Neural cell (in vitro differentiated cells): ENCODE results near the gene CBL. TPM values are rescaled to one million over a fixed set of nuclear protein-coding genes. Genes with fewer than 3 reads are reported as not detected.

ENCODE experiments used
- H2AFZ ChIP-seq: fragments of 200-600, 300-800 bp; sonication (generic), shearing (Covaris generic); 2 replicates; pipeline ENCODE4 v1.6.0; 2014; ENCODE audit warnings: low read depth, mild to moderate bottlenecking, antibody characterized with exemption, low read length, moderate library complexity
- H3F3A ChIP-seq: fragments of 200-600 bp; shearing (Covaris generic); 2 replicates; pipeline ENCODE4 v1.6.1; 2016; ENCODE audit warnings: mild to moderate bottlenecking, moderate library complexity, mixed read lengths, antibody characterized with exemption, low read length; ENCODE audit not compliant: insufficient read depth, poor library complexity, severe bottlenecking
- H3K27ac ChIP-seq: fragments of 200-600, 300-800 bp; sonication (generic), shearing (Covaris generic); 2 replicates; pipeline ENCODE4 v1.5.1; 2014; ENCODE audit warnings: mild to moderate bottlenecking, low read length, moderate library complexity
- H3K27me3 ChIP-seq: fragments of 300-800, 200-600 bp; sonication (generic), shearing (Covaris generic); 2 replicates; pipeline ENCODE4 v1.6.0; 2014; ENCODE audit warnings: mild to moderate bottlenecking, low read depth, low read length, moderate library complexity; ENCODE audit not compliant: insufficient read depth
- H3K36me3 ChIP-seq: fragments of 300-800, 200-600 bp; sonication (generic), shearing (Covaris generic); 2 replicates; pipeline ENCODE4 v1.5.1; 2014; ENCODE audit warnings: mild to moderate bottlenecking, antibody characterized with exemption, low read length, moderate library complexity; ENCODE audit not compliant: insufficient read depth
- H3K4me2 ChIP-seq: fragments of 300-800, 200-600 bp; sonication (generic), shearing (Covaris generic); 2 replicates; pipeline ENCODE4 v1.6.0; 2014; ENCODE audit warnings: mild to moderate bottlenecking, low read length
- H3K4me3 ChIP-seq: fragments of 300-800, 200-600 bp; sonication (generic), shearing (Covaris generic); 2 replicates; pipeline ENCODE4 v1.5.1; 2014; ENCODE audit warnings: mild to moderate bottlenecking, low read length, moderate library complexity
- H3K79me2 ChIP-seq: fragments of 200-600 bp; shearing (Covaris generic); replicated peaks from 2 replicates; pipeline ENCODE4 v1.6.0; 2014; ENCODE audit warnings: mild to moderate bottlenecking, low read length, moderate library complexity; ENCODE audit not compliant: insufficient read depth
- H3K9ac ChIP-seq: fragments of 300-800, 200-600 bp; sonication (generic), shearing (Covaris generic); 2 replicates; pipeline ENCODE4 v1.6.1; 2016; ENCODE audit warnings: mild to moderate bottlenecking, low read length, mixed read lengths
- H3K9me2 ChIP-seq: fragments of 200-600 bp; shearing (Covaris generic); 2 replicates; pipeline ENCODE4 v1.6.1; 2016; ENCODE audit warnings: mild to moderate bottlenecking, low read length, mixed read lengths; ENCODE audit not compliant: insufficient read depth
- H3K9me3 ChIP-seq: fragments of 200-600, 300-800 bp; sonication (generic), shearing (Covaris generic); 2 replicates; pipeline ENCODE4 v1.6.1; 2016; ENCODE audit warnings: mild to moderate bottlenecking, mixed run types, low read length, moderate library complexity, mixed read lengths
- H4K20me1 ChIP-seq: fragments of 200-600 bp; shearing (Covaris generic); 2 replicates; pipeline ENCODE4 v1.6.1; 2016; ENCODE audit warnings: mild to moderate bottlenecking, mixed run types; ENCODE audit not compliant: insufficient read depth
- EP300 ChIP-seq: fragments of 450-650 bp; conservative IDR thresholded peaks from 2 replicates; pipeline ENCODE4 v1.6.1; 2014; ENCODE audit warnings: antibody characterized with exemption, mild to moderate bottlenecking, moderate library complexity; ENCODE audit not compliant: poor library complexity, severe bottlenecking
- EZH2 ChIP-seq: fragments of 200-600, 300-800 bp; shearing (Covaris generic), sonication (generic); IDR thresholded peaks from 2 replicates; pipeline ENCODE4 v1.6.1; 2014; ENCODE audit warnings: antibody characterized with exemption, low read length, borderline replicate concordance, mild to moderate bottlenecking; ENCODE audit not compliant: insufficient read depth, poor library complexity, severe bottlenecking
- MXI1 ChIP-seq: fragments of 450-650 bp; conservative IDR thresholded peaks from 2 replicates; pipeline ENCODE4 v1.6.1; 2014; ENCODE audit warnings: antibody characterized with exemption, mild to moderate bottlenecking; ENCODE audit not compliant: poor library complexity, severe bottlenecking
- POLR2AphosphoS5 ChIP-seq: IDR thresholded peaks from 2 replicates; pipeline ENCODE4 v1.6.1; 2012
- RAD21 ChIP-seq: fragments of 450-650 bp; conservative IDR thresholded peaks from 2 replicates; pipeline ENCODE4 v1.6.1; 2014; ENCODE audit warnings: antibody characterized with exemption, mild to moderate bottlenecking, moderate library complexity
- SMC3 ChIP-seq: fragments of 450-650 bp; conservative IDR thresholded peaks from 2 replicates; pipeline ENCODE4 v1.6.1; 2014; ENCODE audit warnings: antibody characterized with exemption, mild to moderate bottlenecking, moderate library complexity; ENCODE audit not compliant: poor library complexity
- TAF1 ChIP-seq: IDR thresholded peaks from 2 replicates; pipeline ENCODE4 v1.6.1; 2012; ENCODE audit warnings: low read depth
- polyA plus RNA-seq: library from polyadenylated mRNA; depleted of rRNA; stranded (reverse); fragments of >200 nt; gene quantifications from 2 replicates; pipeline ENCODE4 v1.2.3, GENCODE V29; 2014
- TF ChIP-seq, protein P1 (sequence below): fragments of 450-650 bp; IDR thresholded peaks from 2 replicates; pipeline ENCODE4 v1.5.1; 2014; ENCODE audit warnings: antibody characterized with exemption, mild to moderate bottlenecking, moderate library complexity; ENCODE audit not compliant: poor library complexity, severe bottlenecking
- TF ChIP-seq, protein P2 (sequence below): IDR thresholded peaks from 2 replicates; pipeline ENCODE4 v1.6.1; 2012; ENCODE audit warnings: borderline replicate concordance

CBL gene
- polyA plus RNA-seq, 1 donor from 2014 or later, result 10.5 TPM

DNA sequence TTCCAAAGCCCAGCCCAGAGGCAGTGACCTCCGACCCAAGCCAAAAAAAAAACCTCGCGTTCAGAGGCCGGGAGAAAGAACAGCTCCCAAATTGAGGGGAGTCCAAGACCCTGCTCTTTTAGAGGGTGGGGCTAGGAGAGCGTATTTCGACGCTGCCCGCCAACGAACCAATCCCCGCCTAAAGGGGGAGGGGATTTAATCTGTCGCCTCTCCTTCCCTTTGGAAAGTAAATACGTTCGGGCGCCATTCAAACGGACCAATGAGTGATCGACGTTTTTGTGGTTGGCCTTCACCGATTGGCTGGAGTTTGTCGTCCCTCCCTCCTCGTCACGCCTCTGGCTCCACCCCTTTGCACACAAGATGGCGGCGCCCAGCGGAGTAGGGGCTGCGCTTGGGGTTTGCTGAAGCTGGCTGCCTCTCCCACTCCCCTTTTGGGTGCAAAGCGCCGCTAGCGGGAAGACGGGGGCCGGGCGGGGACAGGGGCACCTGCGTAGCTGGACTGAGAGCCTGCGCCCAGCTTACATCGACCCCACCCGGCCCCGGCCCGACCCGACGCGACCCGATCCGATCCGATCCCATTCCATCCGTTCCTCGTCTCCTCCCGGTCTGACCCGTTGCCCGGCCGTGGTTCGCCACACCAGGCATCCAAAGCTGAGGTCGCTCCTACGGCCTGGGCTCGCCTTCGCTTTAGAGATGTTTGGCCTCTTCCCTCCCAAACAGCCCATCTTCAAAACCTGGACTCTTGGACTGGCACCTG lies 128.2 kb downstream of the CBL start, which contains the start of gene RNF26:
TSS of gene RNF26 (plus strand) at position 354 of the 757 bp plus-strand sequence. CDS start 596 bp downstream, outside the sequence.
- no peaks in the 10 kb centered on the region for H3K36me3 ChIP-seq
- H3K79me2 ChIP-seq, result peaks cover 6% of the 10 kb centered on the region
- H3K4me3 ChIP-seq, result peak within 1 kb of the TSS; percentile 86
- peak within 1 kb of the TSS; percentile 84 for H3K4me2 ChIP-seq
- TF ChIP-seq TAF1, result peak; percentile 85
- TF ChIP-seq SMC3, result no peak
- peak; percentile 57 for TF ChIP-seq EP300
- TF ChIP-seq MXI1, result peak; percentile 95
- TF ChIP-seq, protein P1, sequence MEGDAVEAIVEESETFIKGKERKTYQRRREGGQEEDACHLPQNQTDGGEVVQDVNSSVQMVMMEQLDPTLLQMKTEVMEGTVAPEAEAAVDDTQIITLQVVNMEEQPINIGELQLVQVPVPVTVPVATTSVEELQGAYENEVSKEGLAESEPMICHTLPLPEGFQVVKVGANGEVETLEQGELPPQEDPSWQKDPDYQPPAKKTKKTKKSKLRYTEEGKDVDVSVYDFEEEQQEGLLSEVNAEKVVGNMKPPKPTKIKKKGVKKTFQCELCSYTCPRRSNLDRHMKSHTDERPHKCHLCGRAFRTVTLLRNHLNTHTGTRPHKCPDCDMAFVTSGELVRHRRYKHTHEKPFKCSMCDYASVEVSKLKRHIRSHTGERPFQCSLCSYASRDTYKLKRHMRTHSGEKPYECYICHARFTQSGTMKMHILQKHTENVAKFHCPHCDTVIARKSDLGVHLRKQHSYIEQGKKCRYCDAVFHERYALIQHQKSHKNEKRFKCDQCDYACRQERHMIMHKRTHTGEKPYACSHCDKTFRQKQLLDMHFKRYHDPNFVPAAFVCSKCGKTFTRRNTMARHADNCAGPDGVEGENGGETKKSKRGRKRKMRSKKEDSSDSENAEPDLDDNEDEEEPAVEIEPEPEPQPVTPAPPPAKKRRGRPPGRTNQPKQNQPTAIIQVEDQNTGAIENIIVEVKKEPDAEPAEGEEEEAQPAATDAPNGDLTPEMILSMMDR, result peak; percentile 18
- TF ChIP-seq POLR2AphosphoS5, result peak; percentile 89
- TF ChIP-seq RAD21, result peak; percentile 15
- no peak for TF ChIP-seq EZH2
- TF ChIP-seq, protein P2, sequence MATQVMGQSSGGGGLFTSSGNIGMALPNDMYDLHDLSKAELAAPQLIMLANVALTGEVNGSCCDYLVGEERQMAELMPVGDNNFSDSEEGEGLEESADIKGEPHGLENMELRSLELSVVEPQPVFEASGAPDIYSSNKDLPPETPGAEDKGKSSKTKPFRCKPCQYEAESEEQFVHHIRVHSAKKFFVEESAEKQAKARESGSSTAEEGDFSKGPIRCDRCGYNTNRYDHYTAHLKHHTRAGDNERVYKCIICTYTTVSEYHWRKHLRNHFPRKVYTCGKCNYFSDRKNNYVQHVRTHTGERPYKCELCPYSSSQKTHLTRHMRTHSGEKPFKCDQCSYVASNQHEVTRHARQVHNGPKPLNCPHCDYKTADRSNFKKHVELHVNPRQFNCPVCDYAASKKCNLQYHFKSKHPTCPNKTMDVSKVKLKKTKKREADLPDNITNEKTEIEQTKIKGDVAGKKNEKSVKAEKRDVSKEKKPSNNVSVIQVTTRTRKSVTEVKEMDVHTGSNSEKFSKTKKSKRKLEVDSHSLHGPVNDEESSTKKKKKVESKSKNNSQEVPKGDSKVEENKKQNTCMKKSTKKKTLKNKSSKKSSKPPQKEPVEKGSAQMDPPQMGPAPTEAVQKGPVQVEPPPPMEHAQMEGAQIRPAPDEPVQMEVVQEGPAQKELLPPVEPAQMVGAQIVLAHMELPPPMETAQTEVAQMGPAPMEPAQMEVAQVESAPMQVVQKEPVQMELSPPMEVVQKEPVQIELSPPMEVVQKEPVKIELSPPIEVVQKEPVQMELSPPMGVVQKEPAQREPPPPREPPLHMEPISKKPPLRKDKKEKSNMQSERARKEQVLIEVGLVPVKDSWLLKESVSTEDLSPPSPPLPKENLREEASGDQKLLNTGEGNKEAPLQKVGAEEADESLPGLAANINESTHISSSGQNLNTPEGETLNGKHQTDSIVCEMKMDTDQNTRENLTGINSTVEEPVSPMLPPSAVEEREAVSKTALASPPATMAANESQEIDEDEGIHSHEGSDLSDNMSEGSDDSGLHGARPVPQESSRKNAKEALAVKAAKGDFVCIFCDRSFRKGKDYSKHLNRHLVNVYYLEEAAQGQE, result peak; percentile 83
- peak within 1 kb of the TSS; percentile 60 for H3K27ac ChIP-seq
- H3F3A ChIP-seq, result no peaks in the 10 kb centered on the region
- peak within 1 kb of the TSS; percentile 90 for H2AFZ ChIP-seq
- no peaks in the 10 kb centered on the region for H4K20me1 ChIP-seq
- H3K9me3 ChIP-seq, result no peaks in the 10 kb centered on the region
- H3K9ac ChIP-seq, result peak within 1 kb of the TSS; percentile 79
- H3K27me3 ChIP-seq, result peaks cover 8% of the 10 kb centered on the region
- H3K9me2 ChIP-seq, result no peaks in the 10 kb centered on the region

DNA sequence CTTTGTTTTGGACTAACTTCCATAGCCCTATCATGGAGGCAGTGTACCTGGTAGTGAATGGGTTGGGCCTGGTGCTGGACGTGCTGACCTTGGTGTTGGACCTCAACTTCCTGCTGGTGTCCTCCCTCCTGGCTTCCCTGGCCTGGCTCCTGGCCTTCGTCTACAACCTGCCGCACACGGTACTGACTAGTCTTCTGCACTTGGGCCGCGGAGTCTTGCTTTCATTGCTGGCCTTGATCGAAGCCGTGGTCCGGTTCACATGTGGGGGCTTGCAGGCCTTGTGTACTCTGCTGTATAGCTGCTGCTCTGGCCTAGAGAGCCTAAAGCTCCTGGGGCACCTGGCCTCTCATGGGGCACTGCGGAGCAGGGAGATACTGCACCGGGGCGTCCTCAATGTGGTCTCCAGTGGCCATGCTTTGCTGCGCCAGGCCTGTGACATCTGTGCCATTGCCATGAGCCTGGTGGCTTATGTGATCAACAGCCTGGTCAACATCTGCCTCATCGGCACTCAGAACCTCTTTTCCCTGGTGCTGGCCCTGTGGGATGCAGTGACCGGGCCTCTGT lies 129.0 kb downstream of the CBL start:
- H3K9me2 ChIP-seq, result no peaks in the 10 kb centered on the region
- peak overlapping the region; percentile 79 for H3K9ac ChIP-seq
- H3K4me3 ChIP-seq, result peak overlapping the region; percentile 86
- H3K27me3 ChIP-seq, result peaks cover 16% of the 10 kb centered on the region
- H3K9me3 ChIP-seq, result no peaks in the 10 kb centered on the region
- peak overlapping the region; percentile 60 for H3K27ac ChIP-seq
- peaks cover 6% of the 10 kb centered on the region for H3K79me2 ChIP-seq
- no peaks in the 10 kb centered on the region for H3K36me3 ChIP-seq
- H2AFZ ChIP-seq, result no peak overlapping the region
- no peaks in the 10 kb centered on the region for H3F3A ChIP-seq
- peak overlapping the region; percentile 84 for H3K4me2 ChIP-seq
- TF ChIP-seq RAD21 (no peak), EZH2 (no peak), POLR2AphosphoS5 (no peak), MXI1 (no peak), TAF1 (no peak), EP300 (no peak)
- TF ChIP-seq, protein P1, result no peak
- TF ChIP-seq, protein P2, result no peak
- no peaks in the 10 kb centered on the region for H4K20me1 ChIP-seq
